HTR-8/SVneo (cell line): Measurements from ENCODE around the gene CDKAL1.
A peak's percentile ranks its signal among the peaks of the same experiment; 100 is the strongest.
"Not testable (repeated sequence)": the region's sequence is repeated elsewhere in the genome, so short reads cannot be mapped to it uniquely, and the experiment has no call there.

Experiments used
- DNase-seq: peaks from one replicate; pipeline ENCODE4 v3.0.0; 2011; ENCODE audit warnings: low spot score, mixed read lengths; ENCODE audit not compliant: insufficient read length
- FAIRE-seq: peaks from 2 replicates; lab custom pipeline; 2011; peaks lifted over from hg19 to GRCh38; lab: Jason Lieb, UNC

The CDKAL1 gene

GRCh38 chr6:20810727-20811108, 276.5 kb downstream of the CDKAL1 start:
- FAIRE-seq: no peak
- no peak for DNase-seq

- FAIRE-seq (peak; percentile 75), DNase-seq (peak; percentile 67)
Observed at GRCh38 chr6:20811109-20811761, 277.0 kb downstream of the CDKAL1 start.

DNA sequence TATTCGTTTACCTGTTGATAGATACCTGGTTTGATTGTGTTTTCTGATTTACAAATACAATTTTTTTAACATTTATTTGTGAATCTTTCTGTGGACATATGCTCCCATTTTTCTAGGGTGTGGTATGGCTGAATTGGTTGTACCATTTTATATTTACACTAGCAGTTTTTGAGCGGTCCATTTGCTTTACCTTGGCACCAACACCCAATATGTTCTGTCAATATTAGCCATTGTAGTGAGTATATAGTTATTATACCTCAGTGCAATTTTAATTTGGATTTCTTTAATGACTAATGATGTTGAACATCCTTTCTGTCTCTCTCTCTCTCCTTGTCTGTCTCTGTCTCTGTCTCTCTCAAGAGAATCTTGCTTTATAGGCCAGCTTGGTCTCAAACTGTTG, 278.5 kb downstream of the CDKAL1 start:
- no peak for FAIRE-seq
- DNase-seq: no peak

GRCh38 chr6:20814494-20814893, 280.2 kb downstream of the CDKAL1 start:
- DNase-seq: no peak
- no peak for FAIRE-seq

GRCh38 chr6:20816126-20816525, 281.9 kb downstream of the CDKAL1 start:
- no peak for DNase-seq
- FAIRE-seq: no peak

DNA sequence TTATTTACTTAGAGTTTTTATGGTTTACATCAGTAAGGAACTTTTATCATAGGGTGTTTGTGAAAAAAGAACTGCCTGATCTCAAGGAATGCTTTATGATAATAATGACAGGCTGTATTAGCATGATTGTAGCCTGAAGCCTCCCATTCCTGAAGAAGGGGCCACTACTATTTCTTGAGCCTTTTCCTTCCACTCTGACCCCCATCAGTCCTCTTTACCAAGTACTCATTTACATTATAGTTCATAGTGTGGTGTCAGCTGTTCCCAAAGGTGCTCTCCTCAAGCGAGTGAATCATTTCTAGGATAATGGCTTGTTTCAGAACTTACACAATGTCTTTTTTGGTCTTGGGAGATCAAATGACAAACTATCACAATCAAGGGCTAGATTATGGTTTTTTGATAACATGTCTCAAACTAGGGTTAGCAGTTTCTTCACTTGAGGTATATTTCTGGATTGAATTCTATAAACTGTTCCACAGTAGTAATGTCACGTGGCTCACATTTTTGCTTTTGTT, 283.6 kb downstream of the CDKAL1 start:
- FAIRE-seq (no peak), DNase-seq (no peak)

DNA sequence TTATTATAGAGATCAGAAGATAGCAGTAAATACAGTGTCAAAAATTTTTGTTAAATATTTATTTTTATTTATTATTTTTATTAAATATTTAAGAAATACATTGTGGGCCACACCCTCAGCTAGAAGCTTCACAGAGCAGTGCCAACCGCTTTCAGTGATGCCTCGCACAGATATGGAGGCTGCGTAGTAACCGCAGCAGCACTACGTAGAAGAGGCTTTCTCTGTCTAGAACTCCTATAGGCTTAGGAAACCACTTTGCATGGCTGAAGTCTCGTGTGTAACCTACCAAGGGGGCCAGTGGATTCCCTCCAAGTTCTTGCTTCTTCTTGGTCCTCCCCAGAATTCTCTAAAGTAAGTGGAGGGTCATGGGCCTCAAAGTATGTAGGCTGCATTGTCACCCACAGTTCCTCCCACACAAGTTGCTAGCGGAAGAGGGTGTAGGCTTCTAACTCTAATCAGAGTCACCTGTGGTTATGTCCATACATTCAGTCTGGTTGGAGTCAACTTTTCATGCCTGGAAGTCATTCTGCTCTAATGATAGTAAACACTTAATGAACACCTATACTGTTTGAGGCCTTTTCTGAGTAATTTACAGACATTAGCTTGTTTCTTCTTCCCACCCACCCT, 285.6 kb downstream of the CDKAL1 start:
- no peak for FAIRE-seq
- no peak for DNase-seq

DNA sequence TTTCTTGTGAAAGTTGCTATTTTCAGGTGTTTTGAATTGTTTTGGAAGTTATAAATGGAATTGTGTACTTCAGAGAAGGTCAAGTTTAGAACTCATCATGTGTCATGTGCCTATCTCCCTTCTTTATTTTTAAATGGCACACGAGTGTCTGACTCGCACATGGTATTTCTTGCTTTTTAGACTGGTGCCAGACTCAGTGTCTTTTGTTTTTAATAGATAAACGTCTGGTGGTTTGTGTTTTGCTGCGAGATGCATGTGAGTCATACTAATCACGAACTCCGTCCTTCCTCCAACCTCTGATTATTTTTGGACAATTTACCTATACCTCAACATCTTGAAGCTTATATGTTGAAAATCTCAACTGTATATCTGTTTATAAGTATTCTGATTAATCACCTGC, 292.1 kb downstream of the CDKAL1 start:
- FAIRE-seq: no peak

GRCh38 chr6:20827798-20828197, 293.5 kb downstream of the CDKAL1 start:
- FAIRE-seq: no peak
- no peak for DNase-seq

More for the DNA sequence above, 292.1 kb downstream of the CDKAL1 start:
- no peak for DNase-seq

DNA sequence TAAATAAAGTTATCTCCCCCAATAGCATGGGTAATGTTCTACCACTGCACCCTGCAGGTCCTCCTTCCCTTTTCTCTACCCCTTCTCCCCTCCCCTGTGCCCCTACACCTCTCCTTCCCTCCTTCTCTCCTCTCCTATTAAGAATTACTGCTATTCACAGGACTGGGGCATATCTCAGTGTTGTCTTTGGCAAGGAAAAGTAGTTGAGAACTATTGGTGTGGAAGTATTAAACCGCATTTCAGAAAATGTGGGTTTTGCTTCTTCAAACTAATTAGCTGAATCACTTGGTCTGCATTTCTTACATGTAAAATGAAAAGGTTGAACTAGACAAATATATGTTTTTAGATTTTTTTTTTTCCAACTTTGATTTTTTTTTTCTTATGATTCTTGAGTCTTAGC, 296.3 kb downstream of the CDKAL1 start:
- no peak for DNase-seq
- FAIRE-seq: no peak

DNA sequence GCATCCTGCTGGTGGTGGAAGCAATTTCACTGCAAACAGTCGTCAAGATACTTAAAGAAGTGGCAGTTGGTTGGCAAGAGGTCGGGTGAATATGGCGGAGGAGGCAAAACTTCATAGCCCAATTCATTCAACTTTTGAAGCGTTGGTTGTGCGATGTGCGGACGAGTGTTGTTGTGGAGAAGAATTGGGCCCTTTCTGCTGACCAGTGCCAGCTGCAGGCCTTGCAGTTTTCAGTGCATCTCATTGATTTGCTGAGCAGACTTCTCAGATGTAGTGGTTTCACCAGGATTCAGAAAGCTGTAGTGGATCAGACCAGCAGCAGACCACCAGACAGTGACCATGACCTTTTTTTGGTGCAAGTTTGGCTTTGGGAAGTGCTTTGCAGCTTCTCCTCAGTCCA, 297.0 kb downstream of the CDKAL1 start:
- not testable (repeated sequence) for FAIRE-seq, DNase-seq

DNA sequence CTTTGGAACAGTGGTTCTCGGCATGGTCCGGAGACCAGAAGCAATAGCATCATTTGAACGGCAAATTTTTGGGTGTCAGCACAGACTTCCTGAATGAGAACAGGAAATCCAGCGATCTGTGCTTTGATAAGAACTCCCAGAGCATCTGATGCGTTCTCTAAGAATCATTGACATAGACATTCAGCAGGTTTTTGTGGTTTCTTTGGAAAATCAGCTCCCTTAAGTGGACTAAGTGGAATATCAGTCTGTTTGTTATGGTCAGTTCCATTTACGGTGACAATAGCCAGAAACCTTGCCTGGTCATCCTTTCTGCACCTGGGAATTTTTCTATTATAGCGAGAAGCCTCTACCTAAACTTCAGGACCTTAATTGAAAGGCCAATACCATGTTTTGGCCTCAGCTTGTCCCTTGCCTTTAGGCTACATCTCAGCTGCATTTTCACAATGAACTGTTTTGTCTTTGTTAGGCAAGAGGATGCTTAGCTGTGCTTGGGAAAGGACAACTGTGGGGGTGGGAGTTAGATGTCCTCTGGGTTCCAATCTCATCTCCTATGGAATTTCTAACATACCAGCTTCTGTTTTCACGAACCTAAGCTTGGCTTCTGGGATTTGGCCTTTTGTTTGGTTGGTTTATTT, 299.7 kb downstream of the CDKAL1 start:
- DNase-seq (no peak), FAIRE-seq (no peak)

DNA sequence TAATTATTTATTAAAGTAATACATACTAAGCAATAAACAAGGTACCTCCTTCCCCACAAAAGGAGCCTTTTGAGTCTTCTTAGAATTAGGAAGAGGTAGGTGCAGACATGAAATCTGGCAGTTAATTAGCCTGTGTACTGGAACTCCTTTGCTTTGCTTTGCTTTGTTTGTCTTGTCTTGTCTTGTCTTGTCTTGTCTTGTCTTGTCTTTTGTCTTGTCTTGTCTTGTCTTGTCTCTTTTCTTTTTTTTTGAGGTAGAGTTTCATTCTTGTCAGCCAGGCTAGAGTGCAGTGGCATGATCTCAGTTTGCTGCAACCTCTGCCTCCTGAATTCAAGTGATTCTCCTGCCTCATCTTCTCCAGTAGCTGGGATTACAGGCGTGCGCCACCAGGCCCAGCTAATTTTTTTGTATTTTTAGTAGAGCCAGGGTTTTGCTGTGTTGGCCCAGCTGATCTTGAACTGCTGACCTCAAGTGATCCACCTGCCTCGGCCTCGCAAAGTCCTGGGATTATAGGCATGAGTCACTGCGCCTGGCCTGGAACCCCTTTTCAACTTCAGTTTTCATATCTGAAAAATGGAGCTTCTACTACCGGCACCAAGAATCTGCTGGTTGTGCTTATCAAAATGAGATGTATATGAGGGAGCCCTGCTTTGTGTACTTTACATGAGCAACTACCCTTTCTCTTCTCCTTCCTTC, 301.2 kb downstream of the CDKAL1 start:
- FAIRE-seq (no peak), DNase-seq (no peak)

GRCh38 chr6:20837189-20837588, 302.9 kb downstream of the CDKAL1 start:
- DNase-seq (no peak), FAIRE-seq (no peak)

- DNase-seq (no peak), FAIRE-seq (no peak)
Observed at GRCh38 chr6:20838113-20838512, 303.9 kb downstream of the CDKAL1 start.

DNA sequence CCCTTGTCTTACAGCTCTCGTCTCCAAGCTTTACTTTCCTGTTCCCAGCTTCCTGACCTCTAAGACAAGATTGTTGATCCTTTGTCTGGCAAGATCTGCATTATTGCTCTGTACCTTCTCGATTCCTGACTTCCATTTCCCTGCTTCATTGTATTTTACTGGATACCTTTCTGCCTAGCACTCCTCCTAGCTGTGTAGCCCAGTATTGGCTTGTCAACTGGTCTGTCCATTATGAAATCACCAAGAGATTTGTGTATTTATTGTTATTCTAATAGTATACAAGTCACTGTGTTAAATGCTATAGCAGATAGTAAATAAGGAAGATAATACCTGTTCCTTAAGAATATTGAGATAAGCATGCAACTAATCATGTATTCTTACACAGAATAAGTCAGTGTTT, 305.4 kb downstream of the CDKAL1 start:
- DNase-seq: no peak
- no peak for FAIRE-seq

DNA sequence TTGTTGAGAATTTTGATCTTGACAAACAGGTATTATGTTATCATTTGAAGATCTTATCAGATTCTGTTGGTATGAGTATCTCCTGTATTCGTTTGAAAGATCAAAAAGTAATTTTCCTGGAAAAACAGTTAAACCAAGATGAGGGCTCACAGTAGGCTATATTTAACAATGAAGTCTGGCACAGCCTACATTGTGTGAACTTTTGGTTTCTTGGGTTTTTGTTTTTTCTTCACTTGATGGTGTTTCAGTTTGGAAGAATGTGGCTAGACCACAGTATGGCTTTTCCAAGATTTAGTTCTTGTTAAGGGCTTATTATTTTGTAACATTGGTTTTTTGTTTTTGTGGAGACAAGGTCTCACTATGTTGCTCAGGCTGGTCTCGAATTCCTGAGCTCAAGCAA, 306.4 kb downstream of the CDKAL1 start:
- no peak for FAIRE-seq
- DNase-seq: no peak

DNA sequence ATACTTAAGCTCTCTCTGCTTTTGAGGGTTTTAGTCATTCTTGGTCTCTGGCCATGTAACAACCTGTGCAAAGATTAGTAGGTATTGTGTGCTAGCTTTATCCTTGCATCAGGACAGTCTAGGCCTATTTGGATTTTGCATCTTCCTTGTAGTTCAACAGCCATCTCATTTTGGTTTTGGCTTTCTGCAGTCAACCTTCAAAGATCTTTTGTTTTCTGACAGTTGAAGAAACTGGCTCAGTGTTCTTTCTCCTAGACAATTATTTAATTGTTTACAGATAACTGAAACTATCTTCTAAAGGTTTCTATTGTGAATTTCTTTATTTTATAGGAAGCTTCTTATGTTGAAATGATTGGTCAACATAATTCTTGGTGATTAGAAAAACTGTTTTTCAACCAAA, 307.5 kb downstream of the CDKAL1 start:
- no peak for FAIRE-seq

DNA sequence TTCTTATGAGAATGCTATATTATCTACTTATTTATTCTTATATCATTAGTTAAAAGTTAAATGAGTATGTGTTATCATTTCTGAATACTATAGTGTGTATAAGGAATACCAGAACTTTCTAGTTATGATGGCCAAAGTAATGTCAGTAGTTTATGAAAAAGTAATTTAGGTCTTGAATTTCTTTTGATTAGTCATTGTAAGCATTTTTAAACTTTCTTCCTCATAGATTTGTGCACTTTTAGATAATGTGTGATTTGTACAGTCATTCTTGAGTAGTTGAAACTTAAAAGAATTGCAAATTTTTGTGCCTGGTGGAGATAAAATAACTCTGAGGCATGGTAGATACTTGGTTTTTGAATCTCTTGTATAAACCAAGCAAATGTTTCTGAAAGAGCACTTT, 311.3 kb downstream of the CDKAL1 start:
- FAIRE-seq (no peak), DNase-seq (no peak)

More for the DNA sequence above, 307.5 kb downstream of the CDKAL1 start:
- no peak for DNase-seq

DNA sequence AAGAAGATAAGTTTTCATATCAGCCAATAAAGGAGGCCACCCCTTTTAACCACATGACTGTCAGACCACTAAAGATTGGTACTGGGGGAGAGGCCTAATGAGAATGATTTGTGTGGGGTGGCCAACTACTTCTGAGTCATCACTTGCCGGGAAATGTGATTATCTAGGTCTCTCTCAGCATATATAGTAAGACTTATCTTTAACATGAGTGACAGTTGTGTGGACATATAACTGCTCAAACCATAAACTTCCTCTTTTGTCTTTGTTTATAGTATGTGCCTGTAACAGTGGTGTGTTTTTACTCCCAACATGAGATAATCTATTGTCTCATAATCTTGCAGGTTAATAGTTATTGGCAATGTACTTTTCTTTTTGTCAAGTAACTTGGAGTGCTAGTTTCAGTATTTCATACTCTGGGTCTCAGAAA, 312.4 kb downstream of the CDKAL1 start:
- DNase-seq: peak; percentile 12
- no peak for FAIRE-seq

- DNase-seq: no peak
- no peak for FAIRE-seq
Observed at GRCh38 chr6:20847904-20848303, 313.6 kb downstream of the CDKAL1 start.
